ENCODE measurements around the gene GPR158.

Gene GPR158

DNA sequence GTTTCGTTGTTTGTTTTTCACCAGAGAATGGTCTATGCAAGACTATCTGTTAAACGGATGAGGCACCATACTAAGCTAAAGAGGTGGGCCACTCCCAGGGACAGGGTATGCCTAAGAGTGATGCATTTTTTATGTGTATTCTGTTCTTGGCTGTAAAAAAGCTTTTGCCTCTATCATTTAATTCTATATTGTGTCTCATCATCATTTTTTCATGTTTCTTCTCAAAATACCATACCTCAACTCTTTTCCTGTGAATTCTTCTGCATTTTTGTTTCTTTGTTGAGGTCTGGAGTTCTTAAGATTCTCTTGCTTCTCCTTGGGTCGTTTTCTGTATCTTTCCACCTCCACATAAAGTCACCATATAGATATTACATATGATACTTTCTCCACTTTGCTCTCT, 357.4 kb downstream of the GPR158 start:
- H3K27me3 ChIP-seq (ENCODE audit: insufficient read depth, low read length): no peaks in the 10 kb centered on the region
- no peak overlapping the region for H2AFZ ChIP-seq (ENCODE audit: low read length, unreplicated experiment)
- H3K27ac ChIP-seq (ENCODE audit: low read depth, low read length): no peak overlapping the region
- H3K4me3 ChIP-seq (ENCODE audit: low read depth, low read length): no peak overlapping the region
- H3K79me2 ChIP-seq (ENCODE audit: control insufficient read depth, insufficient read depth, low read length, unreplicated experiment): no peaks in the 10 kb centered on the region
- H3K36me3 ChIP-seq (ENCODE audit: insufficient read depth, low read length): no peaks in the 10 kb centered on the region
- H3K4me1 ChIP-seq (ENCODE audit: control insufficient read depth, insufficient read depth, low read length, unreplicated experiment): no peaks in the 10 kb centered on the region

DNA sequence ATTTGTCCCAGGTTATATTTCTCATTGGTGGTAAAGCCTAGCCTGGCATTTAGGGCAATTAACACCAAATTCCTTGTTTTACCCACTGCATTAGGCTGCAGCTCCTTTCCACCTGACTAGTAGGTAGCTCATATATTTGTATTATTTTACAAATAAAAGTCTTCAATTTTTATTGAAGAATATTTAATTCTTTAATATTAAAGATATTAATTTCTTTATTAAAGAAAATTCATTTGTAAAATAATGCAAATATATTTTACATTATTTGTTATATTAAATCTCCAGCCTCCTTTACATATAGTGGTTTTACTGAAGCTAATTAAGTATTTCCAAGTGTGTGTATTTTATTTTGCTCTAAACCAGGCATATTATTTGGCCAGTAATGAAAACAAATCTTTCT, 361.2 kb downstream of the GPR158 start:
- no peaks in the 10 kb centered on the region for H3K36me3 ChIP-seq (ENCODE audit: insufficient read depth, low read length)
- no peak overlapping the region for H3K4me3 ChIP-seq (ENCODE audit: low read depth, low read length)
- no peak overlapping the region for H3K27ac ChIP-seq (ENCODE audit: low read depth, low read length)
- H3K4me1 ChIP-seq (ENCODE audit: control insufficient read depth, insufficient read depth, low read length, unreplicated experiment): no peaks in the 10 kb centered on the region
- H3K27me3 ChIP-seq (ENCODE audit: insufficient read depth, low read length): no peaks in the 10 kb centered on the region
- H3K79me2 ChIP-seq (ENCODE audit: control insufficient read depth, insufficient read depth, low read length, unreplicated experiment): no peaks in the 10 kb centered on the region
- no peak overlapping the region for H2AFZ ChIP-seq (ENCODE audit: low read length, unreplicated experiment)

DNA sequence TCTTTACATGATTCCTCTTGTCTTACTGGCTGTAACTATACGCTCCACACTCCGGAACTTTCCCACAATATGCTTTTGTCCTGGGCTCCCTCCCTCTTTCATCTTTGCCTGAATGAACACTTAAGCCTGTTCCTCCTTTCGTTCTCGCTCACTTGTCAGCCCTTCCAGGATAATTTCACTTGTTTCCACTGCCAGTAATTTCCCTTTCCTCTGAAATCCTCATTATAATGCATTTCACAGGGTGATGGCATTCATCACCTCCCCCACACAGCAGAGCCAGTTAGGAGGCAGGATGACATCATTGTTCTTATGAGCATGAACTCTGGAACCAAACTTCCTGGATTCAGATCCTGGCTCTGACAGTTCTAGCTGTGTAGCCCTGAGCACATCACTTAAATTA, 372.6 kb downstream of the GPR158 start:
- Histone ChIP-seq H3K36me3 (ENCODE audit: insufficient read depth, low read length) (no peaks in the 10 kb centered on the region), H3K4me1 (ENCODE audit: control insufficient read depth, insufficient read depth, low read length, unreplicated experiment) (no peaks in the 10 kb centered on the region), H3K79me2 (ENCODE audit: control insufficient read depth, insufficient read depth, low read length, unreplicated experiment) (no peaks in the 10 kb centered on the region), H2AFZ (ENCODE audit: low read length, unreplicated experiment) (no peak overlapping the region), H3K4me3 (ENCODE audit: low read depth, low read length) (no peak overlapping the region), H3K27me3 (ENCODE audit: insufficient read depth, low read length) (no peaks in the 10 kb centered on the region), H3K27ac (ENCODE audit: low read depth, low read length) (no peak overlapping the region)

DNA sequence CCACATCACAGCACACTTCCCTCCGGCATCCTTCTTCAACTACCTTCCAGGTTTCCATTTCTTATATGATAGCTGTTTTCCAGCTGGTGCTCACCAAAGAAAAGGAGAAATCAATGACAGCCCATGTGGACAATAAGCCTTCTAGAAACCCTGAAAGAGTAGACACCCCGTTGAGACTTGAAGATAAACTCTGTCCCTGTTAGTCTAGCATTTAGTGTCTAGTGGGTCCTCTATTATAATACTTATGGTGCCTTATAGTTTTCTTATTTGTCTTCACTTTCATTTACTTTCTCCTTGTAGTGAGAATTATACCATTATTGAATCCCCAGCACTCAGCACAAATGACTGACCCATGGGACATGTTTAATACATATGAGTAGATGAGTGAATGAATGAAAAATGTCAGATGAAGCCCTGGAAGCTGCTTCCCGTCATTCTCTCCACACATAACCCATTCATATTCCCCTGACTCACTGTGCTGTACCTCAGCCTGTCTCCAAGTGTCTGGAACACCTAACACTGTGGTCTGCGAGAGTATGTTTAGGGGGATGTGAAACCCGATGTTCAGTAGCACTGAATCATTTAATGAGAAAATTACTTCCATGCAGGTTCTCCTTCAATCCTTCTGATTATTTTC, 377.6 kb downstream of the GPR158 start:
- no peaks in the 10 kb centered on the region for H3K27me3 ChIP-seq (ENCODE audit: insufficient read depth, low read length)

DNA sequence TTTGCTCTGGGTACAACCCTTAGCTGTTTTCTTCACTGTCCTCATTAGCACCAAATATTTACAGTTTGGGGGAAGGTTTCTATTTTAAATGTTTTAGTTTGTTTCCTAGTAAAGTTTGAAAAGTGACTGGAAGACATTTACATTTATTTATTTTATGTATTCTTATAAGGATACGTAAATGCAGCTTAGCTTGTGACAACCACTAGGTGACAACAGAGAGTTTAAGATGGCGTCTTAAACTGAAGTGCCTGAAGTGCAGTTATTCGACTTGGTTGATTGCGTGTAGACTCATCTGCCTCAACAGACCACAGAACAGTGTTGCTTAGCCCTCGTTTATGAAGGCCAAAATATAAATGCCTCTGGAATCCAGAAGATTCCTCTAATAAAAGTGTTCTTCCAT, 381.1 kb downstream of the GPR158 start:
- Histone ChIP-seq H3K4me1 (ENCODE audit: control insufficient read depth, insufficient read depth, low read length, unreplicated experiment) (no peaks in the 10 kb centered on the region), H3K27ac (ENCODE audit: low read depth, low read length) (no peak overlapping the region), H3K4me3 (ENCODE audit: low read depth, low read length) (no peak overlapping the region), H2AFZ (ENCODE audit: low read length, unreplicated experiment) (no peak overlapping the region), H3K79me2 (ENCODE audit: control insufficient read depth, insufficient read depth, low read length, unreplicated experiment) (no peaks in the 10 kb centered on the region), H3K36me3 (ENCODE audit: insufficient read depth, low read length) (no peaks in the 10 kb centered on the region), H3K27me3 (ENCODE audit: insufficient read depth, low read length) (no peaks in the 10 kb centered on the region)

More for the DNA sequence above, 377.6 kb downstream of the GPR158 start:
- Histone ChIP-seq H3K27ac (ENCODE audit: low read depth, low read length) (no peak overlapping the region), H2AFZ (ENCODE audit: low read length, unreplicated experiment) (no peak overlapping the region), H3K4me1 (ENCODE audit: control insufficient read depth, insufficient read depth, low read length, unreplicated experiment) (no peaks in the 10 kb centered on the region), H3K79me2 (ENCODE audit: control insufficient read depth, insufficient read depth, low read length, unreplicated experiment) (no peaks in the 10 kb centered on the region), H3K4me3 (ENCODE audit: low read depth, low read length) (no peak overlapping the region), H3K36me3 (ENCODE audit: insufficient read depth, low read length) (no peaks in the 10 kb centered on the region)

DNA sequence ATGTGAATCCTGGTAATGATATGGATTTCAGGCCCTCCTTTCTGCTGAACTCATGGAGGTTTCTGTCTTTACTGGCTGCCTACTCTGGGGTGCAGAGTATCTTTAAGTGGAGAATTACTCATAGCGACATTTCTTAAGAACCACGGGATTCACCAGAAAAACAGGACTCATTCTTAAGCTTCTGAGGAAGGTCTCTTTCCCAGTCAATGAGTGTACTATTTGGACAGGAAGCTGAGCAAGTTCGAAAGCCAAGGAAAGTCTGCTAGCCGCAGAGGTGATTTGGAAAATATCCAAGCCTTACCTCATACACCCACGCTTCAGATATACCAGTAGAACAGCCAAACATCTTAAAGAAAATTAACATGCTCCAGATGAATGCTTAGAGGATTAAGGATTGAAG, 381.7 kb downstream of the GPR158 start:
- Histone ChIP-seq H3K27me3 (ENCODE audit: insufficient read depth, low read length) (no peaks in the 10 kb centered on the region), H3K4me1 (ENCODE audit: control insufficient read depth, insufficient read depth, low read length, unreplicated experiment) (no peaks in the 10 kb centered on the region), H3K36me3 (ENCODE audit: insufficient read depth, low read length) (no peaks in the 10 kb centered on the region), H3K27ac (ENCODE audit: low read depth, low read length) (no peak overlapping the region), H2AFZ (ENCODE audit: low read length, unreplicated experiment) (no peak overlapping the region), H3K79me2 (ENCODE audit: control insufficient read depth, insufficient read depth, low read length, unreplicated experiment) (no peaks in the 10 kb centered on the region), H3K4me3 (ENCODE audit: low read depth, low read length) (no peak overlapping the region)

DNA sequence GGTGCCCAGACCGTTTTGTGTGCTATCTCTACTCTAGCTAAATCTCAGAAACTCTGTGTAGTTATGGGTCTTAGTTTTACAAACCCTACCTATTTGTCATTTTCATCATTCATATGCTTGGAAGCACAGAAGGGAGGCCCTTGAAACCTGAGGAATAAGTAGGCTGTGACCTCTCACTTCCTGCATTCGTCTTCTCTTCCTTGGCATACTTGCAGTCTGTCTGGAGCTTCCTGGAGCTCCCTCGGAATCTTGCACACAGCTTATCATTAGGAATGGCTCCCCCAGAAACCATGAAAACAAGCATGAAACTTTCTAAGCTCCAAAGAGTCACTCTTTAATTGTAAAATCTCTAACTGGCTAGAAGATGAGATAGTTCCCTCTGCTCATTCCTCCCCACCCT, 382.3 kb downstream of the GPR158 start:
- Histone ChIP-seq H3K27ac (ENCODE audit: low read depth, low read length) (no peak overlapping the region), H3K27me3 (ENCODE audit: insufficient read depth, low read length) (no peaks in the 10 kb centered on the region)

DNA sequence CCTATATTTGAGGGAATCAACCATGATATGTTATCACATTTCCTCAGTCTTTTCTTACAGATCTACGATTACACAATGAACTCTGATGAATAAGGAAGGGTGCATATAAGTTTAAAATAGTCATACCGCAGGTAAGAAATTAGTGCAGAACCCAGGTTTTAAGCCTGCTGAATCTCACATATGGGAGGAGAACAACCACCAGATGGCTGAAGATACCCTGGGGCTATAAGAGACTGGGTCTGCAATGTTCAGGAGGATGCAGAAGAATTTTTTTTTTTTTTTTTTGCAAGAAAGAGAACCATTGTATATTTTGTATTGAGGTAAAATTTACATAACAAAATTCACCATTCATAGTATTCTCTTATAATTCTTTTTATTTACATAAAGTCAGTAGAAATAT, 387.0 kb downstream of the GPR158 start:
- H3K36me3 ChIP-seq (ENCODE audit: insufficient read depth, low read length): no peaks in the 10 kb centered on the region
- no peaks in the 10 kb centered on the region for H3K79me2 ChIP-seq (ENCODE audit: control insufficient read depth, insufficient read depth, low read length, unreplicated experiment)
- H2AFZ ChIP-seq (ENCODE audit: low read length, unreplicated experiment): no peak overlapping the region
- no peak overlapping the region for H3K27ac ChIP-seq (ENCODE audit: low read depth, low read length)
- no peaks in the 10 kb centered on the region for H3K27me3 ChIP-seq (ENCODE audit: insufficient read depth, low read length)
- H3K4me3 ChIP-seq (ENCODE audit: low read depth, low read length): no peak overlapping the region
- no peaks in the 10 kb centered on the region for H3K4me1 ChIP-seq (ENCODE audit: control insufficient read depth, insufficient read depth, low read length, unreplicated experiment)

More for the DNA sequence above, 382.3 kb downstream of the GPR158 start:
- Histone ChIP-seq H2AFZ (ENCODE audit: low read length, unreplicated experiment) (no peak overlapping the region), H3K36me3 (ENCODE audit: insufficient read depth, low read length) (no peaks in the 10 kb centered on the region), H3K4me1 (ENCODE audit: control insufficient read depth, insufficient read depth, low read length, unreplicated experiment) (no peaks in the 10 kb centered on the region), H3K79me2 (ENCODE audit: control insufficient read depth, insufficient read depth, low read length, unreplicated experiment) (no peaks in the 10 kb centered on the region), H3K4me3 (ENCODE audit: low read depth, low read length) (no peak overlapping the region)

DNA sequence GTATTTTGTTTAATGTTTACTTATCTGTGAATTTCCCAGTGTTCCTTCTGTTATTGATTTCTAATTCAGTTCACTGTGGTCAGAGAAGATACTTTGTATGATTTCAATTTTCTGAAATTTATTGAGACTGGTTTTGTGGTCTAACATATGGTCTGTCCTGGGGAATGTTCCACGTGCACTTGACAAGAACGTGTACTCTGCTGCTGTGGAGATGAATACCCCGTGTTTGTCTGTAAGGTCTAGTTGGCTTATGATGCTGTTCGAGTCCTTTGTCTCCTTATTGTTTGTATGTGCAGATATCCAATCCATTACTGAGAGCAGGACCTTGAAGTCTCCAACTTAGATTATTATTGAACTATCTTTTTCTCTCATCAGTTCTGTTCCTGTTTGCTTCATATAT, 387.7 kb downstream of the GPR158 start:
- no peaks in the 10 kb centered on the region for H3K36me3 ChIP-seq (ENCODE audit: insufficient read depth, low read length)
- H3K27ac ChIP-seq (ENCODE audit: low read depth, low read length): no peak overlapping the region
- no peaks in the 10 kb centered on the region for H3K4me1 ChIP-seq (ENCODE audit: control insufficient read depth, insufficient read depth, low read length, unreplicated experiment)
- no peak overlapping the region for H2AFZ ChIP-seq (ENCODE audit: low read length, unreplicated experiment)
- no peaks in the 10 kb centered on the region for H3K79me2 ChIP-seq (ENCODE audit: control insufficient read depth, insufficient read depth, low read length, unreplicated experiment)
- no peaks in the 10 kb centered on the region for H3K27me3 ChIP-seq (ENCODE audit: insufficient read depth, low read length)
- no peak overlapping the region for H3K4me3 ChIP-seq (ENCODE audit: low read depth, low read length)

DNA sequence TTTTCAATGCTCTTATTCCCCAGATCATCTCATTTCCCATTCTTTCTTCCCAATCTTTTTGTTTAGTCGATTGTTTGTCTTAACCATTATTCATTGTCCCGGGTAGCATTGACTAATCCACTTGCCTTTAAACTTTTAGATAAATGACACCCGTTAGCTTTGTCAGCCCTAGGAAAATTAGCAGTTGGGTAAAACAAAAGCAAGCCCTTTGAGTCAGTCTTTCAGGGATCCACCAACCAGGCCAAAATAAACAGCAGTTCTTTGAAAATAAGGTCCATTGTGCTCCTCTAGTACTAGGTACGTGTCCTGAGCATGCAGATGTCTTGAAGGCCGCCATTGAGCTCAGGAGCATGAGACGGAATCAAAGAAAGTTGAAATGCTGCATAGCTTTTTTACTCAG, 389.6 kb downstream of the GPR158 start:
- H2AFZ ChIP-seq (ENCODE audit: low read length, unreplicated experiment): no peak overlapping the region
- H3K36me3 ChIP-seq (ENCODE audit: insufficient read depth, low read length): no peaks in the 10 kb centered on the region
- no peak overlapping the region for H3K27ac ChIP-seq (ENCODE audit: low read depth, low read length)
- no peaks in the 10 kb centered on the region for H3K27me3 ChIP-seq (ENCODE audit: insufficient read depth, low read length)
- H3K4me1 ChIP-seq (ENCODE audit: control insufficient read depth, insufficient read depth, low read length, unreplicated experiment): no peaks in the 10 kb centered on the region
- no peaks in the 10 kb centered on the region for H3K79me2 ChIP-seq (ENCODE audit: control insufficient read depth, insufficient read depth, low read length, unreplicated experiment)
- H3K4me3 ChIP-seq (ENCODE audit: low read depth, low read length): no peak overlapping the region

DNA sequence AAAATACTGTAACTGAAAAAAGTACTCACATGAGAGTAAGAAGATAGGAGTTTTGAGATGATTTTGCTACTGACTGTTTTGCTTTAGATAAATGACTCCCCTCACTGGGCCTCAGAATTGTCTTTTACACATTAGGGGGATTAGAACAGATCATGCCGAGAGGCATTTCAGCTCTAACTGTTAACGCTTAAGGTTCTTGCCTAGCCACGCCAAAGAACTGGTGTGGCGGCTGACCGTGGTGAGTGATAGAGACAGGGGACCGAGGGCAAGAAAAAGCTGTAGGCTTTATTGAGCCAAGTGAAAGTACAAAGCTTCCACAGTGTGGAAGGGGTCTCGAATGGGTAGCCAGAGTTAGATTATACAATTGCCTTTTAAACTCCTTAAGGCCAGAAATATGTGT, 390.8 kb downstream of the GPR158 start:
- Histone ChIP-seq H3K4me1 (ENCODE audit: control insufficient read depth, insufficient read depth, low read length, unreplicated experiment) (no peaks in the 10 kb centered on the region), H2AFZ (ENCODE audit: low read length, unreplicated experiment) (no peak overlapping the region), H3K27ac (ENCODE audit: low read depth, low read length) (no peak overlapping the region), H3K36me3 (ENCODE audit: insufficient read depth, low read length) (no peaks in the 10 kb centered on the region), H3K4me3 (ENCODE audit: low read depth, low read length) (no peak overlapping the region), H3K27me3 (ENCODE audit: insufficient read depth, low read length) (no peaks in the 10 kb centered on the region), H3K79me2 (ENCODE audit: control insufficient read depth, insufficient read depth, low read length, unreplicated experiment) (no peaks in the 10 kb centered on the region)
